WTC11 (cell line): ENCODE measurements around the gene ALG5. TPM values are rescaled to one million over a fixed set of nuclear protein-coding genes. Genes with fewer than 3 reads are reported as not detected.

Experiments
- ATAC-seq: fragments of 200-7000 bp; cut with Tn5 transposase; 2 replicates; pipeline ENCODE4 v1.10.0; 2021; ENCODE audit warnings: mild to moderate bottlenecking, moderate library complexity
- CTCF ChIA-PET: fragments of 300-600 bp; sonication (Branson Sonifier 250); formaldehyde crosslinking; loops from one replicate; lab custom pipeline; 2021; ENCODE audit warnings: antibody characterized with exemption; lab: Charles Lee
- POLR2A ChIA-PET: fragments of 350-600 bp; sonication (Branson Sonifier 250); formaldehyde crosslinking; loops from one replicate; lab custom pipeline; 2021; ENCODE audit warnings: antibody characterized with exemption; lab: Charles Lee
- DNase-seq: peaks from one replicate; pipeline ENCODE4 v3.0.0; 2021; ENCODE audit warnings: low spot score
- H3K27ac Mint-ChIP-seq: 2 replicates; pipeline ENCODE4 v1.8.0; 2021; ENCODE audit warnings: mixed read lengths
- H3K27me3 Mint-ChIP-seq: 2 replicates; pipeline ENCODE4 v1.8.0; 2021; ENCODE audit warnings: low read depth, mild to moderate bottlenecking, moderate library complexity, mixed read lengths
- H3K36me3 Mint-ChIP-seq: 2 replicates; pipeline ENCODE4 v1.8.0; 2021; ENCODE audit warnings: mixed read lengths
- H3K4me1 Mint-ChIP-seq: 2 replicates; pipeline ENCODE4 v1.8.0; 2022; ENCODE audit warnings: mixed read lengths
- H3K4me3 Mint-ChIP-seq: 2 replicates; pipeline ENCODE4 v1.8.0; 2021; ENCODE audit warnings: mild to moderate bottlenecking, moderate library complexity, mixed read lengths
- H3K9me3 Mint-ChIP-seq: 2 replicates; pipeline ENCODE4 v1.8.0; 2021; ENCODE audit warnings: mixed read lengths
- ATF2 ChIP-seq: sonication (generic); formaldehyde crosslinking; IDR thresholded peaks from 2 replicates; pipeline ENCODE4 v1.8.1; 2022; ENCODE audit warnings: low read depth, missing genetic modification reagents, borderline replicate concordance
- NFATC4 ChIP-seq: fragments of 250-450 bp; sonication (Bioruptor Pico); IDR thresholded peaks from 2 replicates; pipeline ENCODE4 v1.9.0; 2021; ENCODE audit warnings: mild to moderate bottlenecking
- PRRX2 ChIP-seq: fragments of 250-450 bp; sonication (Bioruptor Pico); IDR thresholded peaks from 2 replicates; pipeline ENCODE4 v1.8.0; 2021; ENCODE audit warnings: mild to moderate bottlenecking
- STAT6 ChIP-seq: sonication (generic); formaldehyde crosslinking; conservative IDR thresholded peaks from 2 replicates; pipeline ENCODE4 v1.8.1; 2023; ENCODE audit warnings: mild to moderate bottlenecking, low read depth, missing genetic modification reagents, moderate library complexity
- USF1 ChIP-seq: sonication (generic); formaldehyde crosslinking; IDR thresholded peaks from 2 replicates; pipeline ENCODE4 v1.8.0; 2022; ENCODE audit warnings: mild to moderate bottlenecking, missing genetic modification reagents
- ZNF396 ChIP-seq: fragments of 250-450 bp; sonication (Bioruptor Pico); IDR thresholded peaks from 2 replicates; pipeline ENCODE4 v1.8.0; 2021; ENCODE audit warnings: mild to moderate bottlenecking, moderate library complexity, borderline replicate concordance
- ZNF532 ChIP-seq: fragments of 250-450 bp; sonication (Bioruptor Pico); IDR thresholded peaks from 2 replicates; pipeline ENCODE4 v1.9.0; 2021; ENCODE audit warnings: mild to moderate bottlenecking, borderline replicate concordance
- total RNA-seq: library from RNA; stranded (reverse); gene quantifications from 3 replicates; pipeline ENCODE4 v1.2.3, GENCODE V29; 2021
- TF ChIP-seq, protein P1 (sequence below): fragments of 250-450 bp; sonication (Bioruptor Pico); IDR thresholded peaks from 2 replicates; pipeline ENCODE4 v2.1.2; 2022; ENCODE audit warnings: mild to moderate bottlenecking, moderate library complexity
- TF ChIP-seq, protein P2 (sequence below): sonication (generic); formaldehyde crosslinking; IDR thresholded peaks from 2 replicates; pipeline ENCODE4 v1.8.1; 2023; ENCODE audit warnings: mild to moderate bottlenecking, missing genetic modification reagents, borderline replicate concordance
- TF ChIP-seq, protein P3 (sequence below): sonication (generic); formaldehyde crosslinking; IDR thresholded peaks from 2 replicates; pipeline ENCODE4 v1.8.1; 2022; ENCODE audit warnings: mild to moderate bottlenecking, missing genetic modification reagents, moderate library complexity, borderline replicate concordance

The ALG5 gene
- total RNA-seq, 1 experiment from 2014 or later = 18.4 TPM

DNA sequence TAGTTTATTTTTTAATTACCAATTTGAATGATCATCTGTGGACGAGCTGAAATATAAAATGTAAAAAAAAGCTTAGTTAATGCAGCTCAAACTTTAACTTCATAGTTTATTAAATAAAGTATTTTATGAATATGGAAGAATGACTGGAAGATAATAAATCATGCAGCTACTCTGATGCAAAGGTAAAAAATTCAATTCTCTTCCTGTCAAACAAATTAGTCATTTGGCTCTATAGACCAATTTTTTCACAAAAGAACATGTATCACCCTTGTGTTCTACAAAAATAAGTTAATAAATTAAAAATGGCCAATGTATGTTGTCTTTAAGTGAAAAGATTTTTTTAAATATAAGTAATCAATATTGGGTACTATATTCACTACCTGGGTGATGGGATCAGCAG is 27.6 kb upstream of the ALG5 start (continued):
- TF ChIP-seq ZNF532 (no peak), USF1 (CRISPR knock-in tag) (no peak), ZNF396 (no peak), NFATC4 (CRISPR knock-in tag) (no peak), PRRX2 (CRISPR knock-in tag) (no peak)
- TF ChIP-seq, protein P1, sequence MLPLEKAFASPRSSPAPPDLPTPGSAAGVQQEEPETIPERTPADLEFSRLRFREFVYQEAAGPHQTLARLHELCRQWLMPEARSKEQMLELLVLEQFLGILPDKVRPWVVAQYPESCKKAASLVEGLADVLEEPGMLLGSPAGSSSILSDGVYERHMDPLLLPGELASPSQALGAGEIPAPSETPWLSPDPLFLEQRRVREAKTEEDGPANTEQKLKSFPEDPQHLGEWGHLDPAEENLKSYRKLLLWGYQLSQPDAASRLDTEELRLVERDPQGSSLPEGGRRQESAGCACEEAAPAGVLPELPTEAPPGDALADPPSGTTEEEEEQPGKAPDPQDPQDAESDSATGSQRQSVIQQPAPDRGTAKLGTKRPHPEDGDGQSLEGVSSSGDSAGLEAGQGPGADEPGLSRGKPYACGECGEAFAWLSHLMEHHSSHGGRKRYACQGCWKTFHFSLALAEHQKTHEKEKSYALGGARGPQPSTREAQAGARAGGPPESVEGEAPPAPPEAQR = no peak

DNA sequence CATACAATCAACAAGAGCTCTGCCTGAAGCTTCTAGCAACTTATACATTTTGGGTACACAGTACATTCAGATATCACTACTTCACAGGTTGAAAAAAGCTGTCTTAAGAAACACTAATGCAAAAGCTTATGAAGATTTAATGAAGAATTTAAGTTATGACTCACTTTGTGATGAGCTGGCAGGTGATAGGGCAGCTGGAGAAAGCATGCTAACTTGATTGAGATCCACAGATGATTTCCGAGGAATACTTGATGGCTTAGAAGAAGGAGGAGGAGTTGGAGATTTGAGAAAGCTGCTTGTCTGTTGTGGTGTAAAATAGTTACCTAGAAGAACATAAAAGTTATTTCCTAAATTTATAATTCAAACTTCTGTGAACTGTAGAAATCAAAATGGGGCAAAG is 24.7 kb upstream of the ALG5 start:
- CTCF ChIA-PET = no interaction called here
- no peaks in the 10 kb centered on the region for H3K4me1 Mint-ChIP-seq
- no peak for ATAC-seq
- TF ChIP-seq STAT6 = no peak
- no peak for TF ChIP-seq ATF2 (CRISPR knock-in tag)
- TF ChIP-seq, protein P2, sequence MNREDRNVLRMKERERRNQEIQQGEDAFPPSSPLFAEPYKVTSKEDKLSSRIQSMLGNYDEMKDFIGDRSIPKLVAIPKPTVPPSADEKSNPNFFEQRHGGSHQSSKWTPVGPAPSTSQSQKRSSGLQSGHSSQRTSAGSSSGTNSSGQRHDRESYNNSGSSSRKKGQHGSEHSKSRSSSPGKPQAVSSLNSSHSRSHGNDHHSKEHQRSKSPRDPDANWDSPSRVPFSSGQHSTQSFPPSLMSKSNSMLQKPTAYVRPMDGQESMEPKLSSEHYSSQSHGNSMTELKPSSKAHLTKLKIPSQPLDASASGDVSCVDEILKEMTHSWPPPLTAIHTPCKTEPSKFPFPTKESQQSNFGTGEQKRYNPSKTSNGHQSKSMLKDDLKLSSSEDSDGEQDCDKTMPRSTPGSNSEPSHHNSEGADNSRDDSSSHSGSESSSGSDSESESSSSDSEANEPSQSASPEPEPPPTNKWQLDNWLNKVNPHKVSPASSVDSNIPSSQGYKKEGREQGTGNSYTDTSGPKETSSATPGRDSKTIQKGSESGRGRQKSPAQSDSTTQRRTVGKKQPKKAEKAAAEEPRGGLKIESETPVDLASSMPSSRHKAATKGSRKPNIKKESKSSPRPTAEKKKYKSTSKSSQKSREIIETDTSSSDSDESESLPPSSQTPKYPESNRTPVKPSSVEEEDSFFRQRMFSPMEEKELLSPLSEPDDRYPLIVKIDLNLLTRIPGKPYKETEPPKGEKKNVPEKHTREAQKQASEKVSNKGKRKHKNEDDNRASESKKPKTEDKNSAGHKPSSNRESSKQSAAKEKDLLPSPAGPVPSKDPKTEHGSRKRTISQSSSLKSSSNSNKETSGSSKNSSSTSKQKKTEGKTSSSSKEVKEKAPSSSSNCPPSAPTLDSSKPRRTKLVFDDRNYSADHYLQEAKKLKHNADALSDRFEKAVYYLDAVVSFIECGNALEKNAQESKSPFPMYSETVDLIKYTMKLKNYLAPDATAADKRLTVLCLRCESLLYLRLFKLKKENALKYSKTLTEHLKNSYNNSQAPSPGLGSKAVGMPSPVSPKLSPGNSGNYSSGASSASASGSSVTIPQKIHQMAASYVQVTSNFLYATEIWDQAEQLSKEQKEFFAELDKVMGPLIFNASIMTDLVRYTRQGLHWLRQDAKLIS = no peak
- TF ChIP-seq, protein P3, sequence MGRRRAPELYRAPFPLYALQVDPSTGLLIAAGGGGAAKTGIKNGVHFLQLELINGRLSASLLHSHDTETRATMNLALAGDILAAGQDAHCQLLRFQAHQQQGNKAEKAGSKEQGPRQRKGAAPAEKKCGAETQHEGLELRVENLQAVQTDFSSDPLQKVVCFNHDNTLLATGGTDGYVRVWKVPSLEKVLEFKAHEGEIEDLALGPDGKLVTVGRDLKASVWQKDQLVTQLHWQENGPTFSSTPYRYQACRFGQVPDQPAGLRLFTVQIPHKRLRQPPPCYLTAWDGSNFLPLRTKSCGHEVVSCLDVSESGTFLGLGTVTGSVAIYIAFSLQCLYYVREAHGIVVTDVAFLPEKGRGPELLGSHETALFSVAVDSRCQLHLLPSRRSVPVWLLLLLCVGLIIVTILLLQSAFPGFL (CRISPR knock-in tag) = no peak
- TF ChIP-seq, all 79 proteins: peak for 0
- POLR2A ChIA-PET = no interaction called here
- Mint-ChIP-seq H3K27me3 (no peaks in the 10 kb centered on the region), H3K36me3 (peaks cover 57% of the 10 kb centered on the region), H3K9me3 (no peaks in the 10 kb centered on the region), H3K27ac (no peak overlapping the region), H3K4me3 (no peak overlapping the region)
- DNase-seq = no peak
